GM21367 (cell line): Measurements from ENCODE around the gene PXYLP1.

Experiments
- ATAC-seq: cut with Tn5 transposase; IDR thresholded peaks from one replicate; pipeline ENCODE4 v1.9.1; 2021; ENCODE audit not compliant: unreplicated experiment

Gene PXYLP1

DNA sequence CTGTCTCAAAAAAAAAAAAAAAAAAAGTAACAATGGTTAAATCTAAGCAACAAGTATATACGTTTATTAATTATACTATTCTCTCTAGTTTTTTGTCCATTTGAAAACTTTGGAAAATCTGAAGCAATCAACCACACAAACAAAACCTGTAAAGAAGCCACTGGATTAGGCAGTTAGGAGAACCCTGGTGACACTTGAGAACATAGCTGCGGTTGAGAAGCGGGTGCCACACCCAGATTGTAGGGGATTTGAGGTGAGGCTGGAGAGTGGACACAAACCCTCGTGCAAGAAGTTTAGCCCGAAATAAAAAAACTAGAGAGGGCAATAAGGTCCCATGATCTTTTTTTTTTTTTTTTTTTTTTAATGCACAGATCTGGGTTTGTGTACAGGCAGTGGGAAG is 110.8 kb downstream of the PXYLP1 start:
- no peak for ATAC-seq

DNA sequence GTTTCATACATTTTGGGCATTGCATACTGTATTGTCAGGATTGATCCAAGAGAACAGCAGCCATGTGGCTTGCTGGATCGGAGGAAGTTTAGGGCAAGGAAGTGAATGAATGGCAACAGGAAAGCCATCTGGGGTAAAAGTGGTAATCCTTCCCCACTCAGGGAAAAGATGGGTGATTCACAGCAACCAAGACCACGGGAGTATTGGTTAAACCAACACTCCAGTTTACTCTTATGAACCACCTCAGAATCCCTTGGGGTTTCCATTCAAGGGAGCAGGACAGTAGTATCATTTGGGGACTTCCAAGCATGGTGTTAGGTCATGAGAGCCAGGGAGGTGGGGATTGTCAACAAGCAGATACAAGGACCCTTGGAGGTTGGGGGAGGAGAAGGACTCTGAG is 111.5 kb downstream of the PXYLP1 start:
- ATAC-seq = no peak

- ATAC-seq = no peak
These were observed 112.2 kb downstream of the PXYLP1 start for GRCh38 chr3:141343865-141344271.
